ENCODE measurements around the gene TK2. TPM values are rescaled to one million over a fixed set of nuclear protein-coding genes. Genes with fewer than 3 reads are reported as not detected.

The TK2 gene
- total RNA-seq, 1 experiment from 2014 or later, result 31.2 TPM

GRCh38 chr16:66476328-66477027 lies 73.4 kb downstream of the TK2 start:
- ChIA-PET POLR2A (interaction anchor here (0.6 to 2.5 kb wide), 3 partner anchors 68 to 261 kb away, joined by 3 to 14 read pairs (median 4); no protein-coding TSS in a partner anchor), CTCF (interaction anchor here (0.6 to 7.1 kb wide), 7 partner anchors 14 to 131 kb away, joined by 3 to 61 read pairs (median 3); partner anchors contain the start of gene CMTM3)
- no peaks in the 10 kb centered on the region for H3K9me3 Mint-ChIP-seq (ENCODE audit: unreplicated experiment)
- H3K4me1 Mint-ChIP-seq (ENCODE audit: insufficient read depth, unreplicated experiment), result peaks cover 13% of the 10 kb centered on the region
- no peak for TF ChIP-seq CTCF (IDR thresholded peaks at IDR 0.05; ENCODE audit: unreplicated experiment)
- peaks cover 6% of the 10 kb centered on the region for H3K36me3 Mint-ChIP-seq (ENCODE audit: insufficient read depth, unreplicated experiment)
- H3K27ac Mint-ChIP-seq (ENCODE audit: low read depth, unreplicated experiment), result no peak overlapping the region
- intact Hi-C loops (cut with micrococcal nuclease), result loop anchor here (5.0 kb wide), 1 partner anchor 41 kb away; no protein-coding TSS in a partner anchor
- DNase-seq (ENCODE audit: unreplicated experiment), result peak; percentile 39
- no peaks in the 10 kb centered on the region for H3K27me3 Mint-ChIP-seq (ENCODE audit: insufficient read depth, unreplicated experiment)
- H3K4me3 Mint-ChIP-seq (ENCODE audit: unreplicated experiment), result no peak overlapping the region
- no TSS peak for BruUV-seq (replicated peaks)

DNA sequence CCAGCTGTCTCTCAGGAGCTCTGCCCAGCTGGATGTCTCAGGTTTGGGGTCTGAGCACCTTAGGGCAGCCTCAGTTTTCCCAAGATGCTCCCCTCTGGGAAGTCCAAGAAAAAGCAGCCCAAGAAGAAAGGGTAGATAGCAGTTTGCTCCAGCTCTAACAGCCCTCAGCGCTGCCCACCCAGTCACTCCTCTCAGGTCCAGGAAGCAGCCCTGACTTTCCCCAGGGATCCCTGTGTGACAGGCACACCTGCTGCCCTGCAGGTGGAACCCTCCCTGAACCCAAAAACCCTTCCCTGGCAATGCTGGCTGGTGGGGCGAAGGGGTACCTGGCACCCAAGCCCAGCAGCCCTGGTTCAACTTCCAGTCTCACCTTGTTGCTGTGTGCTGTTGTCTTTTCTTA lies 74.7 kb downstream of the TK2 start:
- Mint-ChIP-seq H3K27me3 (ENCODE audit: insufficient read depth, unreplicated experiment) (no peaks in the 10 kb centered on the region), H3K27ac (ENCODE audit: low read depth, unreplicated experiment) (no peak overlapping the region), H3K9me3 (ENCODE audit: unreplicated experiment) (no peaks in the 10 kb centered on the region), H3K4me1 (ENCODE audit: insufficient read depth, unreplicated experiment) (peaks cover 13% of the 10 kb centered on the region), H3K36me3 (ENCODE audit: insufficient read depth, unreplicated experiment) (peaks cover 6% of the 10 kb centered on the region), H3K4me3 (ENCODE audit: unreplicated experiment) (no peak overlapping the region)
- no peak for TF ChIP-seq CTCF (IDR thresholded peaks at IDR 0.05; ENCODE audit: unreplicated experiment)
- CTCF ChIA-PET, result interaction anchor here (0.5 to 7.1 kb wide), 3 partner anchors 8 to 68 kb away, joined by 7 to 61 read pairs (median 21); no protein-coding TSS in a partner anchor
- POLR2A ChIA-PET, result interaction anchor here (2.5 kb wide), 1 partner anchor 66 kb away, joined by 14 read pairs; no protein-coding TSS in a partner anchor
- intact Hi-C loops (cut with micrococcal nuclease), result loop anchor here (5.0 kb wide), 1 partner anchor 42 kb away; no protein-coding TSS in a partner anchor
- no peak for DNase-seq (ENCODE audit: unreplicated experiment)
- no TSS peak for BruUV-seq (replicated peaks)

GRCh38 chr16:66474750-66475199 lies 75.1 kb downstream of the TK2 start:
- no peaks in the 10 kb centered on the region for H3K9me3 Mint-ChIP-seq (ENCODE audit: unreplicated experiment)
- intact Hi-C loops (cut with micrococcal nuclease), result loop anchor here (5.0 kb wide), 1 partner anchor 43 kb away; no protein-coding TSS in a partner anchor
- no peak for TF ChIP-seq CTCF (IDR thresholded peaks at IDR 0.05; ENCODE audit: unreplicated experiment)
- peaks cover 13% of the 10 kb centered on the region for H3K4me1 Mint-ChIP-seq (ENCODE audit: insufficient read depth, unreplicated experiment)
- no peak overlapping the region for H3K4me3 Mint-ChIP-seq (ENCODE audit: unreplicated experiment)
- CTCF ChIA-PET, result interaction anchor here (0.5 to 7.1 kb wide), 5 partner anchors 8 to 68 kb away, joined by 3 to 61 read pairs (median 7); no protein-coding TSS in a partner anchor
- H3K36me3 Mint-ChIP-seq (ENCODE audit: insufficient read depth, unreplicated experiment), result peaks cover 6% of the 10 kb centered on the region
- POLR2A ChIA-PET, result no interaction called here
- no TSS peak for BruUV-seq (replicated peaks)
- no peak for DNase-seq (ENCODE audit: unreplicated experiment)
- H3K27me3 Mint-ChIP-seq (ENCODE audit: insufficient read depth, unreplicated experiment), result no peaks in the 10 kb centered on the region
- H3K27ac Mint-ChIP-seq (ENCODE audit: low read depth, unreplicated experiment), result no peak overlapping the region

Measured in MCF 10A (cell line).